HepG2 (cell line): ENCODE measurements around the gene CALR. TPM values are rescaled to one million over a fixed set of nuclear protein-coding genes. Genes with fewer than 3 reads are reported as not detected.

Experiments
- ATRX ChIP-seq: sonication (generic); formaldehyde crosslinking; IDR thresholded peaks from 2 replicates; pipeline ENCODE4 v1.4.0; 2020; ENCODE audit warnings: missing genetic modification reagents, borderline replicate concordance
- EP300 ChIP-seq, 3 experiments: sonication (generic) in 1 of 3; formaldehyde crosslinking in 1 of 3; IDR thresholded peaks; 2 replicates each; pipeline versions ENCODE4 v1.5.1 to v1.6.1; 2011 to 2020; ENCODE audit warnings: low read depth in 2 of 3, low read length in 2 of 3, borderline replicate concordance in 1 of 3, improper control_type of control experiment in 1 of 3, mild to moderate bottlenecking in 1 of 3, missing genetic modification reagents in 1 of 3, moderate library complexity in 1 of 3
- FOXC1 ChIP-seq: sonication (generic); formaldehyde crosslinking; IDR thresholded peaks from 2 replicates; pipeline ENCODE4 v1.8.0; 2022; ENCODE audit warnings: mild to moderate bottlenecking, missing genetic modification reagents, borderline replicate concordance
- NR2F6 ChIP-seq, 2 experiments: IDR thresholded peaks; 2 replicates each; pipeline ENCODE4 v1.6.1; 2016; ENCODE audit warnings: antibody characterized with exemption in 1 of 2, mild to moderate bottlenecking in 1 of 2
- PHF20 ChIP-seq: sonication (generic); formaldehyde crosslinking; IDR thresholded peaks from 2 replicates; pipeline ENCODE4 v1.5.0; 2020; ENCODE audit warnings: mild to moderate bottlenecking, missing genetic modification reagents
- PHF5A ChIP-seq: IDR thresholded peaks from one replicate; pipeline ENCODE4 v1.6.1; 2018; ENCODE audit warnings: low read depth, missing genetic modification reagents; ENCODE audit not compliant: unreplicated experiment
- RARG ChIP-seq: sonication (generic); formaldehyde crosslinking; IDR thresholded peaks from 2 replicates; pipeline ENCODE4 v1.4.0; 2020; ENCODE audit warnings: low read depth, mild to moderate bottlenecking, missing genetic modification reagents
- SAP130 ChIP-seq: IDR thresholded peaks from 2 replicates; pipeline ENCODE4 v1.6.1; 2016; ENCODE audit warnings: low read depth
- SIX4 ChIP-seq: sonication (generic); formaldehyde crosslinking; IDR thresholded peaks from 2 replicates; pipeline ENCODE4 v1.4.0; 2020; ENCODE audit warnings: missing genetic modification reagents
- ZBTB21 ChIP-seq: sonication (generic); formaldehyde crosslinking; IDR thresholded peaks from 2 replicates; pipeline ENCODE4 v1.4.0; 2020; ENCODE audit warnings: missing genetic modification reagents
- ZFP37 ChIP-seq: sonication (generic); formaldehyde crosslinking; IDR thresholded peaks from 2 replicates; pipeline ENCODE4 v1.4.0; 2020; ENCODE audit warnings: missing genetic modification reagents, borderline replicate concordance
- ZNF10 ChIP-seq: sonication (generic); formaldehyde crosslinking; IDR thresholded peaks from 2 replicates; pipeline ENCODE4 v1.4.0; 2020; ENCODE audit warnings: mild to moderate bottlenecking, low read depth, missing genetic modification reagents, borderline replicate concordance
- ZNF230 ChIP-seq: sonication (generic); formaldehyde crosslinking; IDR thresholded peaks from 2 replicates; pipeline ENCODE4 v1.4.0; 2020; ENCODE audit warnings: mild to moderate bottlenecking, missing genetic modification reagents
- ZNF253 ChIP-seq: sonication (generic); formaldehyde crosslinking; IDR thresholded peaks from 2 replicates; pipeline ENCODE4 v1.8.0; 2022; ENCODE audit warnings: mild to moderate bottlenecking, missing genetic modification reagents, borderline replicate concordance
- ZNF30 ChIP-seq: sonication (generic); formaldehyde crosslinking; IDR thresholded peaks from 2 replicates; pipeline ENCODE4 v1.5.0; 2020; ENCODE audit warnings: mild to moderate bottlenecking, missing genetic modification reagents
- ZNF33B ChIP-seq: sonication (generic); formaldehyde crosslinking; IDR thresholded peaks from 2 replicates; pipeline ENCODE4 v1.5.1; 2020; ENCODE audit warnings: mild to moderate bottlenecking, missing genetic modification reagents
- ZNF552 ChIP-seq: sonication (generic); formaldehyde crosslinking; IDR thresholded peaks from 2 replicates; pipeline ENCODE4 v1.9.0; 2022; ENCODE audit warnings: missing genetic modification reagents, mild to moderate bottlenecking, borderline replicate concordance
- ZNF747 ChIP-seq: sonication (generic); formaldehyde crosslinking; IDR thresholded peaks from 2 replicates; pipeline ENCODE4 v1.8.1; 2023; ENCODE audit warnings: missing genetic modification reagents, mild to moderate bottlenecking, borderline replicate concordance
- ZZZ3 ChIP-seq: sonication (generic); formaldehyde crosslinking; IDR thresholded peaks from 2 replicates; pipeline ENCODE4 v1.4.0; 2020; ENCODE audit warnings: missing genetic modification reagents, mild to moderate bottlenecking, borderline replicate concordance
- polyA plus RNA-seq, 8 experiments: library from polyadenylated mRNA; depleted of rRNA in 3 of 8; stranded (reverse) in 7 of 8; unstranded in 1 of 8; fragments of >200 nt; fragmentation: Illumina TruSeq in 4 of 8; extraction: Trizol in 4 of 8; gene quantifications; 2 replicates each; pipeline versions ENCODE4 v1.2.1 to v1.2.3, GENCODE V29; 2011 to 2016; ENCODE audit warnings: low read depth in 4 of 8, missing spikeins in 1 of 8, mixed read lengths in 1 of 8; ENCODE audit not compliant: insufficient read depth in 1 of 8
- total RNA-seq, 5 experiments: library from RNA; depleted of rRNA; stranded (reverse); fragments of >200 nt; fragmentation: Illumina TruSeq; extraction: Trizol; gene quantifications; 2 replicates each; pipeline ENCODE4 v1.2.3, GENCODE V29; 2016; ENCODE audit warnings: low read depth in 1 of 5
- TF ChIP-seq, protein P1 (sequence below): sonication (generic); formaldehyde crosslinking; IDR thresholded peaks from 2 replicates; pipeline ENCODE4 v1.4.0; 2020; ENCODE audit warnings: missing genetic modification reagents
- TF ChIP-seq, protein P2 (sequence below): sonication (generic); formaldehyde crosslinking; IDR thresholded peaks from 2 replicates; pipeline ENCODE4 v1.4.0; 2020; ENCODE audit warnings: mild to moderate bottlenecking, missing genetic modification reagents
- TF ChIP-seq, protein P3 (sequence below): IDR thresholded peaks from 2 replicates; pipeline ENCODE4 v1.6.1; 2016; ENCODE audit warnings: missing compliant biosample characterization, missing genetic modification reagents, borderline replicate concordance

CALR gene
- total and polyA plus RNA-seq, 2 of the 13 experiments (the other 11 are each of a cell fraction or from before 2014, with no cell fraction given), result 898 to 934 TPM

DNA sequence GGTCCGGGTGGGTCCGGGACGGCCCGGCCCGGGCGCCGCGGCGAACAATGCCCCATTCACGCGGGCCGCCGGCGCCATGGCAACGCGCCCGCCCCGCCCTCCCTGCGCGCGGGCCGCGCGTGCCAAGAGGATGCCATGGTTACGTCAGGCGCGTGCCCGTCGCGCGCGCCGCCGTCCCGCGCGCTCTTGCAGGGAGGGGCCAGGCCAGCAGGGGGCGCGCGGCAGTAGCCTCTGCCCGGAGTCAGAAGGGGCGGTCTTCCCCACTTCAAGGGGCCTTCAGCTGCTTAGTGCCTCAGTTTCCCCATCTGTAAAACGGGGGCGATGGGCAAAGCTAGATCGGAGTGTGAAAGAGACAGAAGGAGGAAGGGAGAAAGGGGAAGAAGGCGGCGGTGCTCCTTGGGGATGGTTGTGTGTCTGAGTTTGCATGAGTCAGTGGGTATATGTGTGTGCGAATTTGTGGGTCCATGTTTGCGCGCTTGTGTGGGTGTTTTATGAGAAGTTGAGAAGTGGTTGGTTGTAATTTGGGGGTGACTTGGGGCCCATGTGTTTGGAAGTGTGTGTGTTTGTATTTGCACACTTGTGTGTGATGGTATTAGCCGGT, 45.2 kb downstream of the CALR start (continued):
- TF ChIP-seq FOXC1 (CRISPR knock-in tag), result 0 out of 2 replicates have a peak, but pooled peaks have one; percentile 31
- TF ChIP-seq ZZZ3 (CRISPR knock-in tag), result no peak
- TF ChIP-seq ZNF30 (CRISPR knock-in tag), result no peak
- TF ChIP-seq SIX4, result no peak
- no peak for TF ChIP-seq ATRX (CRISPR knock-in tag)
- TF ChIP-seq ZNF10, result no peak
- TF ChIP-seq EP300 (IDR thresholded peaks at IDR 0.05; ENCODE audit: low read depth in 2 of 2, low read length in 2 of 2), result peak; percentile 35 to 41; a peak in 2 of 4 replicates
- TF ChIP-seq EP300 (CRISPR knock-in tag; IDR thresholded peaks at IDR 0.05; ENCODE audit: borderline replicate concordance), result peak; percentile 12; the same call in 1 of the 2 replicates
- no peak for TF ChIP-seq NR2F6 (IDR thresholded peaks at IDR 0.05)
- TF ChIP-seq NR2F6 (CRISPR knock-in tag; IDR thresholded peaks at IDR 0.05), result peak; percentile 28; the same call in 1 of the 2 replicates
- TF ChIP-seq, protein P1, sequence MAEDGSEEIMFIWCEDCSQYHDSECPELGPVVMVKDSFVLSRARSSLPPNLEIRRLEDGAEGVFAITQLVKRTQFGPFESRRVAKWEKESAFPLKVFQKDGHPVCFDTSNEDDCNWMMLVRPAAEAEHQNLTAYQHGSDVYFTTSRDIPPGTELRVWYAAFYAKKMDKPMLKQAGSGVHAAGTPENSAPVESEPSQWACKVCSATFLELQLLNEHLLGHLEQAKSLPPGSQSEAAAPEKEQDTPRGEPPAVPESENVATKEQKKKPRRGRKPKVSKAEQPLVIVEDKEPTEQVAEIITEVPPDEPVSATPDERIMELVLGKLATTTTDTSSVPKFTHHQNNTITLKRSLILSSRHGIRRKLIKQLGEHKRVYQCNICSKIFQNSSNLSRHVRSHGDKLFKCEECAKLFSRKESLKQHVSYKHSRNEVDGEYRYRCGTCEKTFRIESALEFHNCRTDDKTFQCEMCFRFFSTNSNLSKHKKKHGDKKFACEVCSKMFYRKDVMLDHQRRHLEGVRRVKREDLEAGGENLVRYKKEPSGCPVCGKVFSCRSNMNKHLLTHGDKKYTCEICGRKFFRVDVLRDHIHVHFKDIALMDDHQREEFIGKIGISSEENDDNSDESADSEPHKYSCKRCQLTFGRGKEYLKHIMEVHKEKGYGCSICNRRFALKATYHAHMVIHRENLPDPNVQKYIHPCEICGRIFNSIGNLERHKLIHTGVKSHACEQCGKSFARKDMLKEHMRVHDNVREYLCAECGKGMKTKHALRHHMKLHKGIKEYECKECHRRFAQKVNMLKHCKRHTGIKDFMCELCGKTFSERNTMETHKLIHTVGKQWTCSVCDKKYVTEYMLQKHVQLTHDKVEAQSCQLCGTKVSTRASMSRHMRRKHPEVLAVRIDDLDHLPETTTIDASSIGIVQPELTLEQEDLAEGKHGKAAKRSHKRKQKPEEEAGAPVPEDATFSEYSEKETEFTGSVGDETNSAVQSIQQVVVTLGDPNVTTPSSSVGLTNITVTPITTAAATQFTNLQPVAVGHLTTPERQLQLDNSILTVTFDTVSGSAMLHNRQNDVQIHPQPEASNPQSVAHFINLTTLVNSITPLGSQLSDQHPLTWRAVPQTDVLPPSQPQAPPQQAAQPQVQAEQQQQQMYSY (CRISPR knock-in tag), result no peak
- TF ChIP-seq, protein P2, sequence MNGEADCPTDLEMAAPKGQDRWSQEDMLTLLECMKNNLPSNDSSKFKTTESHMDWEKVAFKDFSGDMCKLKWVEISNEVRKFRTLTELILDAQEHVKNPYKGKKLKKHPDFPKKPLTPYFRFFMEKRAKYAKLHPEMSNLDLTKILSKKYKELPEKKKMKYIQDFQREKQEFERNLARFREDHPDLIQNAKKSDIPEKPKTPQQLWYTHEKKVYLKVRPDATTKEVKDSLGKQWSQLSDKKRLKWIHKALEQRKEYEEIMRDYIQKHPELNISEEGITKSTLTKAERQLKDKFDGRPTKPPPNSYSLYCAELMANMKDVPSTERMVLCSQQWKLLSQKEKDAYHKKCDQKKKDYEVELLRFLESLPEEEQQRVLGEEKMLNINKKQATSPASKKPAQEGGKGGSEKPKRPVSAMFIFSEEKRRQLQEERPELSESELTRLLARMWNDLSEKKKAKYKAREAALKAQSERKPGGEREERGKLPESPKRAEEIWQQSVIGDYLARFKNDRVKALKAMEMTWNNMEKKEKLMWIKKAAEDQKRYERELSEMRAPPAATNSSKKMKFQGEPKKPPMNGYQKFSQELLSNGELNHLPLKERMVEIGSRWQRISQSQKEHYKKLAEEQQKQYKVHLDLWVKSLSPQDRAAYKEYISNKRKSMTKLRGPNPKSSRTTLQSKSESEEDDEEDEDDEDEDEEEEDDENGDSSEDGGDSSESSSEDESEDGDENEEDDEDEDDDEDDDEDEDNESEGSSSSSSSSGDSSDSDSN (CRISPR knock-in tag), result no peak
- TF ChIP-seq ZNF747 (CRISPR knock-in tag), result no peak
- no peak for TF ChIP-seq ZFP37 (CRISPR knock-in tag)
- peak; percentile 77 for TF ChIP-seq SAP130
- TF ChIP-seq ZBTB21 (CRISPR knock-in tag), result no peak
- TF ChIP-seq RARG, result no peak
- TF ChIP-seq PHF5A (CRISPR knock-in tag), result no peak
- TF ChIP-seq ZNF230 (CRISPR knock-in tag), result no peak
- TF ChIP-seq ZNF253 (CRISPR knock-in tag), result no peak
- TF ChIP-seq, protein P3, sequence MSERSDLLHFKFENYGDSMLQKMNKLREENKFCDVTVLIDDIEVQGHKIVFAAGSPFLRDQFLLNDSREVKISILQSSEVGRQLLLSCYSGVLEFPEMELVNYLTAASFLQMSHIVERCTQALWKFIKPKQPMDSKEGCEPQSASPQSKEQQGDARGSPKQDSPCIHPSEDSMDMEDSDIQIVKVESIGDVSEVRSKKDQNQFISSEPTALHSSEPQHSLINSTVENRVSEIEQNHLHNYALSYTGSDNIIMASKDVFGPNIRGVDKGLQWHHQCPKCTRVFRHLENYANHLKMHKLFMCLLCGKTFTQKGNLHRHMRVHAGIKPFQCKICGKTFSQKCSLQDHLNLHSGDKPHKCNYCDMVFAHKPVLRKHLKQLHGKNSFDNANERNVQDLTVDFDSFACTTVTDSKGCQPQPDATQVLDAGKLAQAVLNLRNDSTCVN (CRISPR knock-in tag), result no peak
- TF ChIP-seq ZNF33B (CRISPR knock-in tag), result no peak
- TF ChIP-seq ZNF552, result no peak
- no peak for TF ChIP-seq PHF20
